ENCODE measurements around the gene DLG2. TPM values are rescaled to one million over a fixed set of nuclear protein-coding genes. Genes with fewer than 3 reads are reported as not detected.

The DLG2 gene
- total RNA-seq, 1 experiment from 2014 or later: 12.1 TPM

GRCh38 chr11:84902445-84902844 is 724.7 kb downstream of the DLG2 start:
- Histone ChIP-seq H3K4me3 (no peak overlapping the region), H3K9me3 (replicated peaks) (no peaks in the 10 kb centered on the region), H3K27me3 (no peaks in the 10 kb centered on the region), H3K4me1 (peaks cover 6% of the 10 kb centered on the region; the same call in 1 of the 2 replicates), H3K27ac (no peak overlapping the region), H3K36me3 (no peaks in the 10 kb centered on the region)
- DNase-seq: no peak

GRCh38 chr11:84901991-84902390 is 725.2 kb downstream of the DLG2 start:
- Histone ChIP-seq H3K4me1 (peaks cover 6% of the 10 kb centered on the region; the same call in 1 of the 2 replicates), H3K9me3 (replicated peaks) (no peaks in the 10 kb centered on the region), H3K27me3 (no peaks in the 10 kb centered on the region), H3K27ac (no peak overlapping the region), H3K4me3 (no peak overlapping the region), H3K36me3 (no peaks in the 10 kb centered on the region)
- DNase-seq: no peak

- H3K4me3 ChIP-seq: no peak overlapping the region
- no peaks in the 10 kb centered on the region for H3K9me3 ChIP-seq (replicated peaks)
- no peaks in the 10 kb centered on the region for H3K27me3 ChIP-seq
- no peaks in the 10 kb centered on the region for H3K4me1 ChIP-seq
- H3K27ac ChIP-seq: no peak overlapping the region
- DNase-seq: peak in 1 of 2 experiments; percentile 20
- no peaks in the 10 kb centered on the region for H3K36me3 ChIP-seq
Measured at GRCh38 chr11:84899740-84900139, 727.4 kb downstream of the DLG2 start.

GRCh38 chr11:84899134-84899533 is 728.0 kb downstream of the DLG2 start:
- H3K9me3 ChIP-seq (replicated peaks): no peaks in the 10 kb centered on the region
- no peaks in the 10 kb centered on the region for H3K4me1 ChIP-seq
- no peak overlapping the region for H3K27ac ChIP-seq
- no peak overlapping the region for H3K4me3 ChIP-seq
- H3K27me3 ChIP-seq: no peaks in the 10 kb centered on the region
- no peaks in the 10 kb centered on the region for H3K36me3 ChIP-seq
- no peak for DNase-seq

- DNase-seq: no peak
- Histone ChIP-seq H3K27ac (no peak overlapping the region), H3K9me3 (replicated peaks) (no peaks in the 10 kb centered on the region), H3K27me3 (no peaks in the 10 kb centered on the region), H3K4me1 (no peaks in the 10 kb centered on the region), H3K4me3 (no peak overlapping the region), H3K36me3 (no peaks in the 10 kb centered on the region)
Measured at GRCh38 chr11:84894666-84895065, 732.5 kb downstream of the DLG2 start.

GRCh38 chr11:84890676-84891075 is 736.5 kb downstream of the DLG2 start:
- no peaks in the 10 kb centered on the region for H3K36me3 ChIP-seq
- no peaks in the 10 kb centered on the region for H3K4me1 ChIP-seq
- H3K4me3 ChIP-seq: no peak overlapping the region
- no peaks in the 10 kb centered on the region for H3K9me3 ChIP-seq (replicated peaks)
- H3K27me3 ChIP-seq: no peaks in the 10 kb centered on the region
- no peak overlapping the region for H3K27ac ChIP-seq
- DNase-seq: no peak

GRCh38 chr11:84889556-84889955 is 737.6 kb downstream of the DLG2 start:
- Histone ChIP-seq H3K27me3 (no peaks in the 10 kb centered on the region), H3K4me1 (no peaks in the 10 kb centered on the region), H3K36me3 (no peaks in the 10 kb centered on the region), H3K9me3 (replicated peaks) (no peaks in the 10 kb centered on the region), H3K27ac (no peak overlapping the region), H3K4me3 (no peak overlapping the region)
- DNase-seq: no peak

- Histone ChIP-seq H3K36me3 (no peaks in the 10 kb centered on the region), H3K4me1 (no peaks in the 10 kb centered on the region), H3K9me3 (replicated peaks) (no peaks in the 10 kb centered on the region; the same call in 1 of the 2 replicates), H3K27me3 (no peaks in the 10 kb centered on the region), H3K4me3 (no peak overlapping the region), H3K27ac (no peak overlapping the region)
- DNase-seq: no peak
Measured at GRCh38 chr11:84887055-84887629, 740.0 kb downstream of the DLG2 start.

GRCh38 chr11:84886344-84886743 is 740.8 kb downstream of the DLG2 start:
- H3K4me1 ChIP-seq: no peaks in the 10 kb centered on the region
- no peaks in the 10 kb centered on the region for H3K36me3 ChIP-seq
- no peaks in the 10 kb centered on the region for H3K27me3 ChIP-seq
- no peak overlapping the region for H3K27ac ChIP-seq
- H3K4me3 ChIP-seq: no peak overlapping the region
- no peak for DNase-seq
- H3K9me3 ChIP-seq (replicated peaks): no peaks in the 10 kb centered on the region; the same call in 1 of the 2 replicates

GRCh38 chr11:84884836-84885235 is 742.3 kb downstream of the DLG2 start:
- no peak overlapping the region for H3K27ac ChIP-seq
- H3K4me3 ChIP-seq: no peak overlapping the region
- H3K36me3 ChIP-seq: no peaks in the 10 kb centered on the region
- DNase-seq: no peak
- H3K27me3 ChIP-seq: no peaks in the 10 kb centered on the region
- no peaks in the 10 kb centered on the region; the same call in 1 of the 2 replicates for H3K9me3 ChIP-seq (replicated peaks)
- H3K4me1 ChIP-seq: no peaks in the 10 kb centered on the region

- H3K9me3 ChIP-seq (replicated peaks): no peaks in the 10 kb centered on the region; the same call in 1 of the 2 replicates
- no peak for DNase-seq
- H3K36me3 ChIP-seq: no peaks in the 10 kb centered on the region
- no peak overlapping the region for H3K4me3 ChIP-seq
- H3K4me1 ChIP-seq: no peaks in the 10 kb centered on the region
- H3K27me3 ChIP-seq: no peaks in the 10 kb centered on the region
- H3K27ac ChIP-seq: no peak overlapping the region
Measured at GRCh38 chr11:84882056-84882455, 745.1 kb downstream of the DLG2 start.

GRCh38 chr11:84871116-84871515 is 756.0 kb downstream of the DLG2 start:
- Histone ChIP-seq H3K27ac (no peak overlapping the region), H3K4me3 (no peak overlapping the region), H3K27me3 (no peaks in the 10 kb centered on the region), H3K4me1 (peaks cover under 1% of the 10 kb centered on the region; the same call in 1 of the 2 replicates), H3K9me3 (replicated peaks) (no peaks in the 10 kb centered on the region), H3K36me3 (no peaks in the 10 kb centered on the region)
- no peak for DNase-seq

- Histone ChIP-seq H3K36me3 (no peaks in the 10 kb centered on the region), H3K4me3 (no peak overlapping the region), H3K4me1 (peaks cover 4% of the 10 kb centered on the region), H3K27ac (no peak overlapping the region), H3K9me3 (replicated peaks) (no peaks in the 10 kb centered on the region), H3K27me3 (no peaks in the 10 kb centered on the region)
- DNase-seq: no peak
Measured at GRCh38 chr11:84870486-84870885, 756.7 kb downstream of the DLG2 start.

- no peaks in the 10 kb centered on the region for H3K36me3 ChIP-seq
- no peak overlapping the region for H3K4me3 ChIP-seq
- no peaks in the 10 kb centered on the region for H3K9me3 ChIP-seq (replicated peaks)
- no peak for DNase-seq
- peaks cover 14% of the 10 kb centered on the region for H3K4me1 ChIP-seq
- no peaks in the 10 kb centered on the region for H3K27me3 ChIP-seq
- H3K27ac ChIP-seq: no peak overlapping the region
Measured at GRCh38 chr11:84866922-84867321, 760.2 kb downstream of the DLG2 start.

- peak; percentile 3 to 17 for DNase-seq
- Histone ChIP-seq H3K9me3 (replicated peaks) (no peaks in the 10 kb centered on the region), H3K4me3 (no peak overlapping the region), H3K27me3 (no peaks in the 10 kb centered on the region), H3K36me3 (no peaks in the 10 kb centered on the region), H3K27ac (no peak overlapping the region), H3K4me1 (peaks cover 14% of the 10 kb centered on the region)
Measured at GRCh38 chr11:84865791-84866535, 761.2 kb downstream of the DLG2 start.

- no peaks in the 10 kb centered on the region for H3K36me3 ChIP-seq
- H3K27ac ChIP-seq: no peak overlapping the region
- DNase-seq: no peak
- peaks cover 14% of the 10 kb centered on the region for H3K4me1 ChIP-seq
- H3K4me3 ChIP-seq: no peak overlapping the region
- no peaks in the 10 kb centered on the region for H3K9me3 ChIP-seq (replicated peaks)
- no peaks in the 10 kb centered on the region for H3K27me3 ChIP-seq
Measured at GRCh38 chr11:84865257-84865656, 761.9 kb downstream of the DLG2 start.

All from SJCRH30 (cell line).